ENCODE results near the gene GABBR2. TPM values are rescaled to one million over a fixed set of nuclear protein-coding genes. Genes with fewer than 3 reads are reported as not detected.

Gene GABBR2
- total and polyA plus RNA-seq, 4 donors: 0.39 TPM; not detected in 3

DNA sequence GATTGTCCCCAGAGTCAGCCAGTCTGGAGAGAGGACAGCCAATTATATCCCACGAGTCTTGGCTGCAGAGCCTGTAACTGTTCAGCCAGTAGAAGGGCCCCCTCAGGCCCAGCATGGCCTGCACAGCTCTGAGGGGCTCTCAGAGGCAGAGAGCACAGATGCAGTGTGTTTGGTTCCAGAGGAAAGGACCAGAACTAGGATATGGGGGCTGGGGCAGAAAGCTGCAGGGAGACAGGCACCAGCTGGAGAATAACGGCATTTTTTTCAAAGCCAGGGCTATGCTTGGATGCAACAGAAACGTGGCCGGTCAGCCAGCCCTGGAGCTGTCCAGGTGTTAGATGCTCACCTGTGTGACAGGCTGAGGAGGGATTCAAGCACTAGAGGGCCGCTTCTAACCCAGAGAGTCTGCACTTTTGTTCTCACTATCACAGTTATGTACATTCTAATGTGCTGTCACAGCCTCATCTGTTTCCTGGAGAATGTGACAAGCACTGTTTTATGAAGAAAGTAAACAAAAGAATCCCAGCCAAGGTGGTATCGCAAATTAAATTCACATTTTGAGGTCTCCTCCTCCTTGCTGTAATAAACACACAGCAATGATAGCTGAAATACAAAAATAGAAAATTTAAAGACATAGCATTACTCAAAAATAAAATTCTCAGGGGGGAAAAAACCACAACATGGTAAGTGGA lies 96.5 kb downstream of the GABBR2 start:
- ATAC-seq (ENCODE audit: low FRiP score) (no peak), DNase-seq (no peak)
- Histone ChIP-seq H3K27ac (ENCODE audit: low read depth in 1 of 2, low read length in 2 of 2) (no peak overlapping the region), H3K4me3 (ENCODE audit: low read length in 2 of 2) (no peak overlapping the region), H3K9me3 (ENCODE audit: control insufficient read depth, low read length) (no peaks in the 10 kb centered on the region), H3K4me1 (ENCODE audit: control insufficient read depth in 1 of 2, insufficient read depth in 2 of 2, low read length in 2 of 2) (no peaks in the 10 kb centered on the region), H3K27me3 (ENCODE audit: control insufficient read depth in 1 of 2, insufficient read depth in 2 of 2, low read length in 1 of 2) (no peaks in the 10 kb centered on the region), H3K36me3 (ENCODE audit: control insufficient read depth in 1 of 2, insufficient read depth in 2 of 2, low read length in 1 of 2) (no peaks in the 10 kb centered on the region)
- 60 to 63% methylated on average over 6 of the region's 6 CpGs for WGBS, 2 donors
- intact Hi-C loops (cut with DNase I): no loop called here

GRCh38 chr9:98611319-98611718 lies 97.4 kb downstream of the GABBR2 start:
- Histone ChIP-seq H3K4me1 (ENCODE audit: control insufficient read depth in 1 of 2, insufficient read depth in 2 of 2, low read length in 2 of 2) (no peaks in the 10 kb centered on the region), H3K36me3 (ENCODE audit: control insufficient read depth in 1 of 2, insufficient read depth in 2 of 2, low read length in 1 of 2) (no peaks in the 10 kb centered on the region), H3K27me3 (ENCODE audit: control insufficient read depth in 1 of 2, insufficient read depth in 2 of 2, low read length in 1 of 2) (no peaks in the 10 kb centered on the region), H3K9me3 (ENCODE audit: control insufficient read depth, low read length) (no peaks in the 10 kb centered on the region), H3K4me3 (ENCODE audit: low read length in 2 of 2) (no peak overlapping the region), H3K27ac (ENCODE audit: low read depth in 1 of 2, low read length in 2 of 2) (no peak overlapping the region)
- DNase-seq (no peak), ATAC-seq (ENCODE audit: low FRiP score) (no peak)
- intact Hi-C loops (cut with DNase I): no loop called here
- 81 to 92% methylated on average over 2 of the region's 2 CpGs for WGBS, 2 donors

GRCh38 chr9:98610711-98611110 lies 98.0 kb downstream of the GABBR2 start:
- DNase-seq: no peak
- Histone ChIP-seq H3K9me3 (ENCODE audit: control insufficient read depth, low read length) (no peaks in the 10 kb centered on the region), H3K4me1 (ENCODE audit: control insufficient read depth in 1 of 2, insufficient read depth in 2 of 2, low read length in 2 of 2) (no peaks in the 10 kb centered on the region), H3K36me3 (ENCODE audit: control insufficient read depth in 1 of 2, insufficient read depth in 2 of 2, low read length in 1 of 2) (no peaks in the 10 kb centered on the region), H3K27ac (ENCODE audit: low read depth in 1 of 2, low read length in 2 of 2) (no peak overlapping the region), H3K27me3 (ENCODE audit: control insufficient read depth in 1 of 2, insufficient read depth in 2 of 2, low read length in 1 of 2) (no peaks in the 10 kb centered on the region), H3K4me3 (ENCODE audit: low read length in 2 of 2) (no peak overlapping the region)
- intact Hi-C loops (cut with DNase I): no loop called here
- 70 to 76% methylated on average over 5 of the region's 5 CpGs for WGBS, 2 donors
- ATAC-seq (ENCODE audit: low FRiP score): no peak

GRCh38 chr9:98610211-98610610 lies 98.5 kb downstream of the GABBR2 start:
- Histone ChIP-seq H3K27me3 (ENCODE audit: control insufficient read depth in 1 of 2, insufficient read depth in 2 of 2, low read length in 1 of 2) (no peaks in the 10 kb centered on the region), H3K27ac (ENCODE audit: low read depth in 1 of 2, low read length in 2 of 2) (no peak overlapping the region), H3K36me3 (ENCODE audit: control insufficient read depth in 1 of 2, insufficient read depth in 2 of 2, low read length in 1 of 2) (no peaks in the 10 kb centered on the region), H3K9me3 (ENCODE audit: control insufficient read depth, low read length) (no peaks in the 10 kb centered on the region), H3K4me3 (ENCODE audit: low read length in 2 of 2) (no peak overlapping the region), H3K4me1 (ENCODE audit: control insufficient read depth in 1 of 2, insufficient read depth in 2 of 2, low read length in 2 of 2) (no peaks in the 10 kb centered on the region)
- DNase-seq: no peak
- 57 to 60% methylated on average over 2 of the region's 2 CpGs for WGBS, 2 donors
- ATAC-seq (ENCODE audit: low FRiP score): no peak
- intact Hi-C loops (cut with DNase I): no loop called here

DNA sequence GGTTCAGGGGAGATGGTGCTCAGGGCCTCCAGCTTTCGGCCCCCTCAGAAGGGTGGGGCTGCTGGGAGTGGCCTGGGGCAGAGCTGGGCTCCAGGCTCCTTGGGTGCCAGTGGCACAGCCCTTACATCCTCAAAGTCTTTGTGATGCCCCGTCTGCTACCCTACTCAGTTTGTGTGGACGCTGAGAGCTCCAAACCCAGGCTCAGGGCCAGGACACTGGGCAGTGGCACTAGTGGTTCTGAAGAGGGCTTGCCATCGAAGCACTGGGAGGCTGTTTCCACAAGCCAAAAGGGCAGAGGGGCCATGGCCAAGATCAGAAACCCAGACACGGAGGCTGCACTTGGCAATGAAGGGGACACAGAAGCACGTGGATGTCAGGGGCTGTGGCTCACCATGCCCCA lies 99.1 kb downstream of the GABBR2 start:
- H3K27me3 ChIP-seq (ENCODE audit: control insufficient read depth in 1 of 2, insufficient read depth in 2 of 2, low read length in 1 of 2): no peaks in the 10 kb centered on the region
- no peaks in the 10 kb centered on the region for H3K9me3 ChIP-seq (ENCODE audit: control insufficient read depth, low read length)
- no peaks in the 10 kb centered on the region for H3K4me1 ChIP-seq (ENCODE audit: control insufficient read depth in 1 of 2, insufficient read depth in 2 of 2, low read length in 2 of 2)
- no peak for ATAC-seq (ENCODE audit: low FRiP score)
- intact Hi-C loops (cut with DNase I): no loop called here
- H3K27ac ChIP-seq (ENCODE audit: low read depth in 1 of 2, low read length in 2 of 2): no peak overlapping the region
- no peaks in the 10 kb centered on the region for H3K36me3 ChIP-seq (ENCODE audit: control insufficient read depth in 1 of 2, insufficient read depth in 2 of 2, low read length in 1 of 2)
- 86 to 87% methylated on average over 6 of the region's 6 CpGs for WGBS, 2 donors
- no peak for DNase-seq
- no peak overlapping the region for H3K4me3 ChIP-seq (ENCODE audit: low read length in 2 of 2)

GRCh38 chr9:98607787-98608186 lies 100.9 kb downstream of the GABBR2 start:
- Histone ChIP-seq H3K27me3 (ENCODE audit: control insufficient read depth in 1 of 2, insufficient read depth in 2 of 2, low read length in 1 of 2) (no peaks in the 10 kb centered on the region), H3K4me1 (ENCODE audit: control insufficient read depth in 1 of 2, insufficient read depth in 2 of 2, low read length in 2 of 2) (no peaks in the 10 kb centered on the region), H3K9me3 (ENCODE audit: control insufficient read depth, low read length) (no peaks in the 10 kb centered on the region), H3K27ac (ENCODE audit: low read depth in 1 of 2, low read length in 2 of 2) (no peak overlapping the region), H3K36me3 (ENCODE audit: control insufficient read depth in 1 of 2, insufficient read depth in 2 of 2, low read length in 1 of 2) (no peaks in the 10 kb centered on the region), H3K4me3 (ENCODE audit: low read length in 2 of 2) (no peak overlapping the region)
- no peak for ATAC-seq (ENCODE audit: low FRiP score)
- intact Hi-C loops (cut with DNase I): no loop called here
- 58 to 61% methylated on average over 7 of the region's 7 CpGs for WGBS, 2 donors
- no peak for DNase-seq

- intact Hi-C loops (cut with DNase I): no loop called here
- Histone ChIP-seq H3K36me3 (ENCODE audit: control insufficient read depth in 1 of 2, insufficient read depth in 2 of 2, low read length in 1 of 2) (no peaks in the 10 kb centered on the region), H3K27me3 (ENCODE audit: control insufficient read depth in 1 of 2, insufficient read depth in 2 of 2, low read length in 1 of 2) (no peaks in the 10 kb centered on the region), H3K4me1 (ENCODE audit: control insufficient read depth in 1 of 2, insufficient read depth in 2 of 2, low read length in 2 of 2) (no peaks in the 10 kb centered on the region), H3K4me3 (ENCODE audit: low read length in 2 of 2) (no peak overlapping the region), H3K9me3 (ENCODE audit: control insufficient read depth, low read length) (no peaks in the 10 kb centered on the region), H3K27ac (ENCODE audit: low read depth in 1 of 2, low read length in 2 of 2) (no peak overlapping the region)
- WGBS, 2 donors: 88 to 91% methylated on average over 8 of the region's 8 CpGs
- no peak for ATAC-seq (ENCODE audit: low FRiP score)
- no peak for DNase-seq
These were observed 101.6 kb downstream of the GABBR2 start for GRCh38 chr9:98607152-98607551.

GRCh38 chr9:98606730-98607129 lies 102.0 kb downstream of the GABBR2 start:
- Histone ChIP-seq H3K36me3 (ENCODE audit: control insufficient read depth in 1 of 2, insufficient read depth in 2 of 2, low read length in 1 of 2) (no peaks in the 10 kb centered on the region), H3K4me1 (ENCODE audit: control insufficient read depth in 1 of 2, insufficient read depth in 2 of 2, low read length in 2 of 2) (no peaks in the 10 kb centered on the region), H3K4me3 (ENCODE audit: low read length in 2 of 2) (no peak overlapping the region), H3K27me3 (ENCODE audit: control insufficient read depth in 1 of 2, insufficient read depth in 2 of 2, low read length in 1 of 2) (no peaks in the 10 kb centered on the region), H3K9me3 (ENCODE audit: control insufficient read depth, low read length) (no peaks in the 10 kb centered on the region), H3K27ac (ENCODE audit: low read depth in 1 of 2, low read length in 2 of 2) (no peak overlapping the region)
- no peak for ATAC-seq (ENCODE audit: low FRiP score)
- DNase-seq: no peak
- WGBS, 2 donors: 91% methylated on average over 12 of the region's 12 CpGs
- intact Hi-C loops (cut with DNase I): no loop called here

GRCh38 chr9:98605116-98605515 lies 103.6 kb downstream of the GABBR2 start:
- DNase-seq: no peak

More at GRCh38 chr9:98605116-98605515, 103.6 kb downstream of the GABBR2 start:
- Histone ChIP-seq H3K9me3 (ENCODE audit: control insufficient read depth, low read length) (no peaks in the 10 kb centered on the region), H3K36me3 (ENCODE audit: control insufficient read depth in 1 of 2, insufficient read depth in 2 of 2, low read length in 1 of 2) (no peaks in the 10 kb centered on the region), H3K4me1 (ENCODE audit: control insufficient read depth in 1 of 2, insufficient read depth in 2 of 2, low read length in 2 of 2) (no peaks in the 10 kb centered on the region), H3K27ac (ENCODE audit: low read depth in 1 of 2, low read length in 2 of 2) (no peak overlapping the region), H3K27me3 (ENCODE audit: control insufficient read depth in 1 of 2, insufficient read depth in 2 of 2, low read length in 1 of 2) (no peaks in the 10 kb centered on the region), H3K4me3 (ENCODE audit: low read length in 2 of 2) (no peak overlapping the region)
- WGBS, 2 donors: 85 to 91% methylated on average over 8 of the region's 8 CpGs
- intact Hi-C loops (cut with DNase I): no loop called here
- ATAC-seq (ENCODE audit: low FRiP score): no peak
